Fibroblast of pulmonary artery (primary cell): ENCODE data around the gene TBC1D10A.
A peak's percentile ranks its signal among the peaks of the same experiment; 100 is the strongest.

ENCODE experiments used
- DNase-seq: peaks from one replicate; pipeline ENCODE4 v3.0.0-alpha.2; 2010; ENCODE audit warnings: low read depth
- H3K4me3 ChIP-seq: replicated peaks from 2 replicates; pipeline ENCODE4 v1.5.1; 2011; ENCODE audit warnings: low read depth, mild to moderate bottlenecking, control low read depth, low read length, moderate library complexity
- CTCF ChIP-seq: IDR thresholded peaks from 2 replicates; pipeline ENCODE4 v1.5.1; 2011; ENCODE audit warnings: mild to moderate bottlenecking, control low read depth, low read length, inconsistent platforms; ENCODE audit errors: missing control alignments

The TBC1D10A gene

GRCh38 chr22:30276039-30276438 lies 50.7 kb downstream of the TBC1D10A start:
- no peak overlapping the region for H3K4me3 ChIP-seq
- TF ChIP-seq CTCF = no peak
- DNase-seq = no peak

GRCh38 chr22:30275625-30276024 lies 51.1 kb downstream of the TBC1D10A start:
- no peak overlapping the region for H3K4me3 ChIP-seq
- no peak for TF ChIP-seq CTCF
- no peak for DNase-seq

GRCh38 chr22:30274437-30274812 lies 52.3 kb downstream of the TBC1D10A start:
- no peak overlapping the region for H3K4me3 ChIP-seq
- DNase-seq = no peak
- no peak for TF ChIP-seq CTCF

GRCh38 chr22:30273711-30274436 lies 52.9 kb downstream of the TBC1D10A start:
- no peak for TF ChIP-seq CTCF
- no peak overlapping the region for H3K4me3 ChIP-seq
- no peak for DNase-seq

- no peak overlapping the region for H3K4me3 ChIP-seq
- DNase-seq = no peak
- no peak for TF ChIP-seq CTCF
Measured at GRCh38 chr22:30272781-30273601, 53.8 kb downstream of the TBC1D10A start.

GRCh38 chr22:30270832-30271231 lies 55.9 kb downstream of the TBC1D10A start:
- TF ChIP-seq CTCF = no peak
- no peak overlapping the region for H3K4me3 ChIP-seq
- DNase-seq = peak; percentile 84
